Measurements from ENCODE around the gene ADCY4.

DNA sequence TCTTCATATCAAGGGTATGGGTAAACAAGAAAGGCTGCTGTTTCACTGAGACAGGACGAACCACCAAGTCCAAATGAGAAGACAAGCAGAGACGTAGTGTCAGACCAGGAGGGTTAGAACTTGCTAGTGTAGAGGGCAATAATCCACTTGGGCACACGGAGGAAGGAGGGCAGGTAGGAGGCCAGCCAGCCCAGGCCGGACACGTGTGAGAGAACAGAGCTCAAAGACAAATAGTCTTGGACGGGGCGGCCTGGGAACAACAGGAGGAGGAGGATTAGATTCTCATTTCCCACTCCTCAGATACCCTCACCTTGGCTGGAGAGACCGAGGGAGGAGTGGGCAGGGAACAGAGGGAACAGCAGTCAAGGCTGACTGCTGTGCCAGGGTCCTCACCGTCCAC is 44.1 kb downstream of the ADCY4 start:
- no peak for TF ChIP-seq CTCF (IDR thresholded peaks at IDR 0.05)
- no peak for TF ChIP-seq ZFX (IDR thresholded peaks at IDR 0.05; ENCODE audit: borderline replicate concordance)
